Neural crest cell (in vitro differentiated cells): Measurements from ENCODE around the gene C3orf20. TPM values are rescaled to one million over a fixed set of nuclear protein-coding genes. Genes with fewer than 3 reads are reported as not detected.

ENCODE experiments used
- DNase-seq: peaks from one replicate; pipeline ENCODE4 v3.0.0; 2021; ENCODE audit warnings: low read depth, mixed read lengths, low spot score
- H3K27ac Mint-ChIP-seq: one replicate; pipeline ENCODE4 v1.8.0; 2021; ENCODE audit warnings: mild to moderate bottlenecking, mixed read lengths; ENCODE audit not compliant: unreplicated experiment
- H3K27me3 Mint-ChIP-seq: 2 replicates; pipeline ENCODE4 v1.8.0; 2021; ENCODE audit warnings: low read depth, mild to moderate bottlenecking, mixed read lengths
- H3K36me3 Mint-ChIP-seq: 2 replicates; pipeline ENCODE4 v1.8.0; 2021; ENCODE audit warnings: low read depth, mild to moderate bottlenecking, mixed read lengths
- H3K4me1 Mint-ChIP-seq: 2 replicates; pipeline ENCODE4 v1.8.0; 2021; ENCODE audit warnings: mixed read lengths
- H3K4me3 Mint-ChIP-seq: one replicate; pipeline ENCODE4 v1.8.0; 2021; ENCODE audit warnings: mild to moderate bottlenecking, mixed read lengths
- H3K9me3 Mint-ChIP-seq: 2 replicates; pipeline ENCODE4 v1.8.0; 2021; ENCODE audit warnings: mixed read lengths
- total RNA-seq: library from RNA; stranded (reverse); gene quantifications from 2 replicates; pipeline ENCODE4 v1.2.1, GENCODE V29; 2021
- TF ChIP-seq, protein P1 (sequence below): fragments of 200-600 bp; sonication (generic); conservative IDR thresholded peaks from 2 replicates; pipeline ENCODE4 v1.5.0; 2021; ENCODE audit warnings: antibody characterized with exemption, mild to moderate bottlenecking

The C3orf20 gene
- total RNA-seq, 1 donor from 2014 or later = 0.14 TPM

DNA sequence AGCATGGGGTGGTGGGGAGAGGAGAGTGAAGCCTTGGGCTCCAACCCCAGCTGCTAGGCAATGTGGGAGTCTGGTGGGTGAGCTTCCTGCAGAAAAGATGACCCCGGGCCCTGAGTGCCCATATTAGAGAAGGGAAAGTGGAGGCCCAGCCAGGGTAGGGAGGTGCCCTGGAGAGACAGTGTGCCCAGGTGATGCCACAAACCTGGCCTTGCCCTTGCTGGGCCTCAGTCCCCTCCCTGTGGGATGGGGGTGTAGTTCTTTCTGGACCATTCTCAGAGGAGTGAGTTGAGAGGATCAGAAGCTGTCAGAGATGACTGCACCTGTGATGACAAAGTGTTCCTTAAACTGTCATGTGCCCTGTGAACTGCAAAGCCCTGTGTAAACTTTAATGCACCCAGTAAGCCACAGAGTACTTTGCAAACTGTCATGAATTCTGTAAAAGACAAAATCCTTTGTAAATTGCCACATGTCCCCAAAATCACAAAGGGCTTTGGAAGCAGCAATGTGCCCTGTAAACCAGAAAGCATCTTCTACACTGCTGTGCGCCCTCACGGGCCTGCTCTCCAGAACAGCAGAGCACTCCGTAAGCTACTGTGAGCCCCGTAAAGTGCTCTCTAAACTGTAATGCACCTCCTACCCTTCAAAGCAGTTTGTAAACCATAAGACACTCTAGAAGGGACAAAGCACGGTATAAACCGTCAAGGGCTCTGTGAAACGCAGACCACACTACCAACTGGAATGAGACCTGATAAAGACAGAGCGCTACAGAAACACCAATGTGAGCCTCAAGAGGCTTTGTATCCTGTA is 92.5 kb downstream of the C3orf20 start:
- H3K9me3 Mint-ChIP-seq = no peaks in the 10 kb centered on the region
- DNase-seq = no peak
- no peak overlapping the region for H3K4me3 Mint-ChIP-seq
- no peaks in the 10 kb centered on the region for H3K4me1 Mint-ChIP-seq
- TF ChIP-seq, protein P1, sequence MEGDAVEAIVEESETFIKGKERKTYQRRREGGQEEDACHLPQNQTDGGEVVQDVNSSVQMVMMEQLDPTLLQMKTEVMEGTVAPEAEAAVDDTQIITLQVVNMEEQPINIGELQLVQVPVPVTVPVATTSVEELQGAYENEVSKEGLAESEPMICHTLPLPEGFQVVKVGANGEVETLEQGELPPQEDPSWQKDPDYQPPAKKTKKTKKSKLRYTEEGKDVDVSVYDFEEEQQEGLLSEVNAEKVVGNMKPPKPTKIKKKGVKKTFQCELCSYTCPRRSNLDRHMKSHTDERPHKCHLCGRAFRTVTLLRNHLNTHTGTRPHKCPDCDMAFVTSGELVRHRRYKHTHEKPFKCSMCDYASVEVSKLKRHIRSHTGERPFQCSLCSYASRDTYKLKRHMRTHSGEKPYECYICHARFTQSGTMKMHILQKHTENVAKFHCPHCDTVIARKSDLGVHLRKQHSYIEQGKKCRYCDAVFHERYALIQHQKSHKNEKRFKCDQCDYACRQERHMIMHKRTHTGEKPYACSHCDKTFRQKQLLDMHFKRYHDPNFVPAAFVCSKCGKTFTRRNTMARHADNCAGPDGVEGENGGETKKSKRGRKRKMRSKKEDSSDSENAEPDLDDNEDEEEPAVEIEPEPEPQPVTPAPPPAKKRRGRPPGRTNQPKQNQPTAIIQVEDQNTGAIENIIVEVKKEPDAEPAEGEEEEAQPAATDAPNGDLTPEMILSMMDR = no peak
- no peaks in the 10 kb centered on the region for H3K27me3 Mint-ChIP-seq
- H3K36me3 Mint-ChIP-seq = no peaks in the 10 kb centered on the region
- H3K27ac Mint-ChIP-seq = peak overlapping the region; percentile 57

DNA sequence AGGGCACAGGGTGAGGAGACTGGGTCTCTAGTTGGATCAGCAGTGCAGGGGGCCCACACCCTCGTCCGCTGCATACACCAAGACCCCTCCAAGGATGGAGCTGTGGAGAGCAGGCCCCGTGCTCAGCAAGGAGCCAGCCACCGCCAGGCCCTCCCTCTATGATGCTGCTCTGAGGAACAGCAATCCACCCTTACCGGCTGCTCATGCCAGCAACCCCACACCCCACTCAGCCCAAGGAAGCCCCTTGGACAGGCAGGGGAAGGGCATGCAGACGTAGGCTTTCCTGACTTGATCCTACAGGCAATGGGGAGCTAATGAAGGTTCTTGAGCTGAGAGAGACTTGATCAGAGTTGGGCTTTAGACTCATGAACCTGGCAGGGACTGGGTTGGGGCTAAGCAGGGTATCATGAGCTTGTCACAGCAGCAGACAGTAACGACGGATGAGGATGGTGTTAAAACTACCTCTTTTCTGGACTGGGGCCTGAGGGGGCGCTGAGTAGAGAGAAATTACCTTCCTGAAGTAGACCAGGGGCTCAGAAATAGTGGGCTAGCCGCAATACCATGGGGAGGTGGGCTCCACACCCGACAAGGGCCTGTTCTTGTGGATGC is 93.3 kb downstream of the C3orf20 start:
- DNase-seq = no peak
- H3K9me3 Mint-ChIP-seq = no peaks in the 10 kb centered on the region
- no peak overlapping the region for H3K27ac Mint-ChIP-seq
- H3K4me1 Mint-ChIP-seq = no peaks in the 10 kb centered on the region
- TF ChIP-seq, protein P1 = no peak
- H3K27me3 Mint-ChIP-seq = no peaks in the 10 kb centered on the region
- no peak overlapping the region for H3K4me3 Mint-ChIP-seq
- no peaks in the 10 kb centered on the region for H3K36me3 Mint-ChIP-seq

DNA sequence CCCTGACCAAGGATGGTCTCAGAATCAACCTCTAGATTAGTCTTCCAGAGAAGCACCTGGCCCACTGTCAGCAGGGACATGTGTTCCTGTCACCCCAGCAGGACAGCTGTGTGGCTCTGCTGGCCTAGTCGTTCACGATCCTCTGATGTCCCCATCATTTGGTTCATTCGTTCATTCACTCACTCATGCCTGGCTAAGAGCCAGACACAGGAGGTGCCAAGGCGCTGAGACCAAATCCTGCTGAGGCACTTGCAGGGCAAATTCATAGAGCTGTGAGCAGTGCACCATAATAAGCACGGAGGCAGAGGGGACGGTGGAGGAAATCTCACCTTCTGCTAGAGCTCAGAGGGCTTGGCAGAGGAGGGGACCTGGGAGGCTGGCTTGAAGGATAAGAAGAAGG is 93.9 kb downstream of the C3orf20 start:
- Mint-ChIP-seq H3K4me3 (no peak overlapping the region), H3K27me3 (no peaks in the 10 kb centered on the region), H3K27ac (peak overlapping the region; percentile 31), H3K36me3 (no peaks in the 10 kb centered on the region), H3K4me1 (no peaks in the 10 kb centered on the region), H3K9me3 (no peaks in the 10 kb centered on the region)
- no peak for DNase-seq
- TF ChIP-seq, protein P1 = no peak

DNA sequence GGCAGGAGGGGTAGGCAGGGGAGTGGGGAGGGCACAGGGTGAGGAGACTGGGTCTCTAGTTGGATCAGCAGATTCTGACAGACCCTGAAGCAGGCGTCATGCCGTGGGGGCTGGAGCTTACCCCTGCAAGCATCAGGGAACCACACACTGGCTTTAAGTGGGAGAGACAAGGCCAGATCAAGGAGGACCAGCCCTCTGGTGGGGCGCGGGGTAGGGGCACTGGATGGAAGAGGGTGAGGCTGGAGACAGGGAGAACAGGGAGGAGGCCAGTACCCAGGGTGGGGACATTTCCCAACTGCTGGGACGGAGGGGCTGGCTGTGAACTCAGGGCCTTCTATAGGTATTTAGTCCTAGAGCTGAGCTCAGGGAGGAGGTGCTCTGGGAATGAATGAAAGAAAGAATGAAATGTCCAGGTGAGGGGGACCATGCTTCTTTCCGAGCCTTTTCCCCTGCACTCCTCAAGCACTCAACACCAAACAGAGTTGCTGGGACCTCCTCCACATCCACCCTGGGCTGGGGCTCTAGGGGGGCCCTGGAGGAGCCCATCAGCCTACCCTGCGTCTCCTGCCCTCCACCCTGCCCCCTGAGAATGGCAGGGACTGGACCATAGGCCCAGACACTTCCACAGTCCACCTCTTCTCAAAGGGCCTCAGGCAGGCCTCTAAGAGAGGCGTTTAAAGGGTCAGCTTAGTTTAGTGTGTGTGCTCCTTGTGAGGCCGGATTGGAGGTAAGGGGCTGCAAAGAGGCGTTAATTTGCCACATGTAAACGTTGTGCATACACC is 94.8 kb downstream of the C3orf20 start:
- H3K4me3 Mint-ChIP-seq = no peak overlapping the region
- no peaks in the 10 kb centered on the region for H3K36me3 Mint-ChIP-seq
- no peaks in the 10 kb centered on the region for H3K9me3 Mint-ChIP-seq
- H3K4me1 Mint-ChIP-seq = no peaks in the 10 kb centered on the region
- peak overlapping the region; percentile 43 for H3K27ac Mint-ChIP-seq
- no peaks in the 10 kb centered on the region for H3K27me3 Mint-ChIP-seq
- DNase-seq = no peak
- TF ChIP-seq, protein P1 = no peak

DNA sequence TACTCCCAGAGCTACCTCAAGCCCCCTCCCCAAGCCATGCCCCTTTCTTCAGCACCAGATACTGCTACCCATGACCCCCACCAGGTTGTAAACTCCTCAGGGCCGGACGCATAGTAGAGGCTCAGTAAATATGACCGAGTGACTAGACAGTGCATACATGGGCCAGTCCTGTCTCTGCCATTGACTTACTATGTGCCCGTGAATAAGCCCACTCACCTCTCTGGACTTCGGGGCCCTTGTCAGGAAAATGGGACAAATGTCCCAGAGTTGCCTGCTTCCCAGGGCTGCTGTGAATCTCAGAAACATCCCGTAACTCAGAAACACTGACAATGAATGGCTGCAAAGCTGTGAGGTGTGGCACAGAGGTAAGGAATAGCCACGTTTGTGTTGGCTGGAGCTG is 95.7 kb downstream of the C3orf20 start:
- no peak for DNase-seq
- no peak overlapping the region for H3K4me3 Mint-ChIP-seq
- no peaks in the 10 kb centered on the region for H3K9me3 Mint-ChIP-seq
- no peaks in the 10 kb centered on the region for H3K27me3 Mint-ChIP-seq
- H3K4me1 Mint-ChIP-seq = no peaks in the 10 kb centered on the region
- no peak overlapping the region for H3K27ac Mint-ChIP-seq
- TF ChIP-seq, protein P1 = no peak
- no peaks in the 10 kb centered on the region for H3K36me3 Mint-ChIP-seq
